Small intestine (tissue), 7 donors: ENCODE results near the gene PFDN1. TPM values are rescaled to one million over a fixed set of nuclear protein-coding genes. Genes with fewer than 3 reads are reported as not detected.

ENCODE experiments used
- DNase-seq, 2 donors: peaks; one replicate each; pipeline versions ENCODE4 v3.0.0 to v3.0.0-alpha.2; 2013
- FAIRE-seq: peaks from 2 replicates; lab custom pipeline; 2012; peaks lifted over from hg19 to GRCh38; lab: Jason Lieb, UNC
- H3K27ac ChIP-seq, 3 donors: one replicate each; pipeline ENCODE4 v1.5.1; 2013; ENCODE audit warnings: low read length in 2 of 3, mild to moderate bottlenecking in 2 of 3, control low read depth in 1 of 3, inconsistent platforms in 1 of 3, low read depth in 1 of 3, moderate library complexity in 1 of 3
- H3K27me3 ChIP-seq, 3 donors: one replicate each; pipeline ENCODE4 v1.6.1; 2013; ENCODE audit warnings: low read length in 3 of 3, inconsistent platforms in 1 of 3; ENCODE audit not compliant: control insufficient read depth in 3 of 3, insufficient read depth in 3 of 3
- H3K36me3 ChIP-seq, 3 donors: one replicate each; pipeline ENCODE4 v1.6.1; 2013; ENCODE audit warnings: low read length in 3 of 3, inconsistent platforms in 1 of 3, low read depth in 1 of 3, mild to moderate bottlenecking in 1 of 3, moderate library complexity in 1 of 3; ENCODE audit not compliant: control insufficient read depth in 3 of 3, insufficient read depth in 2 of 3
- H3K4me1 ChIP-seq, 3 donors: one replicate each; pipeline ENCODE4 v1.6.1; 2013; ENCODE audit warnings: low read length in 2 of 3, inconsistent platforms in 1 of 3, low read depth in 1 of 3, mild to moderate bottlenecking in 1 of 3, moderate library complexity in 1 of 3; ENCODE audit not compliant: control insufficient read depth in 3 of 3, insufficient read depth in 2 of 3
- H3K4me3 ChIP-seq, 3 donors: one replicate each; pipeline ENCODE4 v1.5.1; 2013; ENCODE audit warnings: low read length in 3 of 3, control low read depth in 1 of 3, inconsistent platforms in 1 of 3, low read depth in 1 of 3, mild to moderate bottlenecking in 1 of 3, moderate library complexity in 1 of 3
- H3K9me3 ChIP-seq, 2 donors: one replicate each; pipeline ENCODE4 v1.6.1; 2013; ENCODE audit warnings: low read depth in 1 of 2, low read length in 1 of 2; ENCODE audit not compliant: control insufficient read depth in 2 of 2, insufficient read depth in 1 of 2
- WGBS, 3 donors: extraction: QIAGEN DNeasy Blood & Tissue Kit; methylation state at CpG; one replicate each; pipeline ENCODE4 v1.1.7; 2013; 5-methylcytosine and 5-hydroxymethylcytosine counted together
- polyA plus RNA-seq, 4 donors: library from polyadenylated mRNA; stranded (reverse) in 3 of 4; unstranded in 1 of 4; fragments of 200-250 nt in 3 of 4; fragments of 120-200 nt in 1 of 4; gene quantifications; one replicate each; pipeline versions ENCODE4 v1.2.1 to v1.2.3, GENCODE V29; 2013
- donor health status: healthy with polysubstance abuse.
- donor health status: control.
- donor health status: control.
- donor health status: Bipolar disorder and iron deficiency.
- donor health status: healthy.

Gene PFDN1
- polyA plus RNA-seq, 4 donors, result 53.8 to 73.1 (median 66.8) TPM

GRCh38 chr5:140250386-140250785 lies 52.5 kb downstream of the PFDN1 start:
- no peak for FAIRE-seq
- DNase-seq, result peak; percentile 52 to 67
- peaks cover 4 to 12% (median 10%) of the 10 kb centered on the region in 3 donors for H3K4me1 ChIP-seq
- WGBS, 3 donors, result 39 to 66% (median 61%) methylated on average over 6 of the region's 6 CpGs
- H3K27ac ChIP-seq, result peak overlapping the region in 2 of 3 donors; percentile 11 to 27
- H3K27me3 ChIP-seq, result no peaks in the 10 kb centered on the region
- peaks cover 3 to 64% (median 7%) of the 10 kb centered on the region in 3 donors for H3K36me3 ChIP-seq
- no peak overlapping the region for H3K4me3 ChIP-seq
- no peaks in the 10 kb centered on the region for H3K9me3 ChIP-seq

DNA sequence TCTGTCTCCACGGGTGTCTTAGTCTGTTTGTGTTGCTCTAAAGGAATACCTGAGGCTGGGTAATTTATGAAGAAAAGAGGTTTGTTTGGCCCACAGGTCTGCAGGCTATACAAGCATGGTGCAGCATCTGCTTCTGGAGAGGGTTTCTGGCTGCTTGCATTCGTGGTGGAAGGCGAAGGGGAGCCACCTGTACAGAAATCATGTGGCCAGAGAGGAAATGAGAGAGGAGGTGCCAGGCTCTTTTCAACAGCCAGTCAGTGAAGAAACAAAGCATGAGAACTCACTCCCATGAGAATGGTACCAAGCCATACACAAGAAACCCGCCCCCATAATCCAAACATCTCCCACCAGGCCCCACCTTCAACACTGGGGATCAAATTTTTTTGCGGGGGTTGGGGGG lies 53.4 kb downstream of the PFDN1 start:
- Histone ChIP-seq H3K9me3 (no peaks in the 10 kb centered on the region), H3K4me3 (no peak overlapping the region), H3K27me3 (no peaks in the 10 kb centered on the region), H3K4me1 (peaks cover 1 to 15% (median 10%) of the 10 kb centered on the region in 3 donors), H3K27ac (no peak overlapping the region), H3K36me3 (peaks cover 3 to 72% (median 11%) of the 10 kb centered on the region in 3 donors)
- no peak for FAIRE-seq
- DNase-seq, result no peak
- 77 to 79% (median 78%) methylated on average over 5 of the region's 5 CpGs for WGBS, 3 donors

DNA sequence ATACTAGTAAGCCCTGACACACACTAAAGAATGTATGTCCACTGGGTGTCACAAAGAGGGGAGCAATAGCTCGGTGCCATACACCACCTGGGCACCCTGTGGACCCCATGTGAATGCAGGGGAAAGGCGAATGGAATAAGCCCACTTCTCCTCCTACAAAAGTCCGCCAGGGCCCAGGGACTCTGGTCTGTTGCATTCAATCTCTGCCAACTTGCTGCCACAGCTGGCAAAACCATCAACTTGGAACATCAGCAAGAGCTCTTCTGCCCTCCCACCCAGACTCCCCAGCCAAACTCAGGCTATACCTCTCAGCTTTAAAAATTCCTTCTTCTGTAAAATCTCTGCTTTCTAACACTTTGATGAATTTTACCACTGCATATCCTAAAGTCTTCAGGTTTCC lies 54.5 kb downstream of the PFDN1 start:
- Histone ChIP-seq H3K27me3 (no peaks in the 10 kb centered on the region), H3K36me3 (peaks cover 3 to 77% (median 11%) of the 10 kb centered on the region in 3 donors), H3K4me3 (no peak overlapping the region), H3K27ac (no peak overlapping the region), H3K4me1 (peaks cover 0 to 15% (median 4%) of the 10 kb centered on the region in 3 donors), H3K9me3 (no peaks in the 10 kb centered on the region)
- WGBS, 3 donors, result 97 to 98% (median 97%) methylated on average over 3 of the region's 3 CpGs
- no peak for FAIRE-seq
- DNase-seq, result no peak

DNA sequence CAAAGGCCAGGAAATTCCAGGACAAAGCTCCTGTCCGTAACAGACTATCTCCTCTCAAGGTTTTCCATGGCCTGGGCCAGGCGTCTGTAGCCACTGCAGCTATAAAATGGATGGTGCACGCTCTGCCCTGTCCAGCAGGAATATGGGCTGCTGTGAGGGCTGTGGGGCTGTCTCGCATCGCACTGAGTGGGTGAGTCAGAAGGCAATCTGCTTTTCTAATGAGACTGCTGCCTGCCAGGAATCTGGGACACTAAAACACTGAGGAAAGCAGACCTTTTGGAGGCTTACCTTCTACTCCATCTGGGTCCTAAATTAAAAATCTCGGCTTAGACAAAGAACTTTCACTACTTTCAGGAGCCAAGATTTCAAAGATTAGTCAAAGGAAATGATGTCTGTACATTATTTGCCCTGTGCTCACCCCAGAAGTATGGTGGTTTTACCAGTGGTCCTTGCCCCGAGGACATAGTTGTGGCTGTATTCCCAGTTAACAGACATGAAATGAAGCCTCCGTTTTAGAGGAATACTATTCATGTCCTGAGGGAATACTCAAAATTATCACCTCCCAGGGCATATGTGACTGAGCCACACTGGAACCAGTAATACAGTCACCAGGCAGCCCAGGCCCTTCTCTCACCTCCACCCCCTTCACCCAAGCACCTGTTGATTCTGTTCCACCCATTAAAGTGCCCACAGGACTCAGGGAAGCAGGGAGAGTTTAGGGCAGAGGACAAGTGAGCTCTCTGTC lies 56.4 kb downstream of the PFDN1 start:
- H3K36me3 ChIP-seq, result peaks cover 3 to 71% (median 11%) of the 10 kb centered on the region in 3 donors
- no peaks in the 10 kb centered on the region for H3K9me3 ChIP-seq
- 59 to 71% (median 60%) methylated on average over 8 of the region's 8 CpGs for WGBS, 3 donors
- H3K4me1 ChIP-seq, result peaks cover 0 to 34% (median 5%) of the 10 kb centered on the region in 3 donors
- no peaks in the 10 kb centered on the region for H3K27me3 ChIP-seq
- no peak overlapping the region for H3K4me3 ChIP-seq
- no peak overlapping the region for H3K27ac ChIP-seq
- FAIRE-seq (no peak), DNase-seq (no peak)

DNA sequence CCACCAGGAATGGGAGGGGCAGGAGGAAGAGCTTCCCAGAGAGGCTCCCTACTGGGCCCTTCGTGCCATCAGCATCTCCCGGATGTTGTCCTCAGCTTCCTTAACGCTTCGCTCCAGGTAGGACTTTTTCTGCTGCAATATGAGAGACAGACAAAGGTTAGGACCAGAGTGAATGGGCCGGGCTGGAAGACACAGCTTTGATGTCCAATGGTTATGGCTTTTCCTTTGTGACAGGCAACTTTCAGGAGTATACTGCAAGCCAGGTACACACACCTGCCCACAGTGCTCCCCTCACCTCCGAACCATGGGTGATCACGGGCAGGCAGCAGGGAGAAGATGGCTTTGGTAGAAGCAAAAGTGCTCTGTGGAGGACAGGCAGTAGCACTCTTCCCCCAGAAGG lies 57.0 kb downstream of the PFDN1 start:
- FAIRE-seq (no peak), DNase-seq (no peak)
- Histone ChIP-seq H3K27me3 (no peaks in the 10 kb centered on the region), H3K36me3 (peaks cover 3 to 66% (median 11%) of the 10 kb centered on the region in 3 donors), H3K4me1 (peaks cover 3 to 40% (median 5%) of the 10 kb centered on the region in 3 donors), H3K9me3 (no peaks in the 10 kb centered on the region), H3K4me3 (no peak overlapping the region), H3K27ac (peak overlapping the region in 1 of 3 donors; percentile 1)
- 86 to 93% (median 89%) methylated on average over 7 of the region's 7 CpGs for WGBS, 3 donors

DNA sequence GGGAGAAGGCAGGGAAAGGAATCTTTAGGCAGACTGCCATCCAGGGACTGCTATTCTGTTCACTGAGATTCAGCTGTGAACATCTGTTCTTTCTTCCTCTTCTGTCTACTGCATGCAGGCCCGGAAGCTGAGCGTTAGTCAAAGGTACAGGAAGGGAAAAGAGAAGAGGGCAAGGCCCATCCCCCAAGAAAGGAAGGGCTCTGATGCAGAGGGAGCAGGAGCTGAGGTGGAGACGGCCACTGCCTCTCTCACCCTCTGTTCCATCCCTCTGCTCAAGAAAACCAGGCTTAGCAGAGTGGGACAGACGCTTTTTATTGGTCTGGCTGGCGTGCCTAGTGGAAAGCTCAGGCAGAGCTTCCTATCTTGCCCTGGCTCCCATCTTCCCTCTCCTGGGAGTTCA lies 57.6 kb downstream of the PFDN1 start:
- Histone ChIP-seq H3K4me3 (no peak overlapping the region), H3K36me3 (peaks cover 3 to 64% (median 11%) of the 10 kb centered on the region in 3 donors), H3K27ac (no peak overlapping the region), H3K4me1 (peaks cover 4 to 46% (median 8%) of the 10 kb centered on the region in 3 donors), H3K27me3 (no peaks in the 10 kb centered on the region), H3K9me3 (no peaks in the 10 kb centered on the region)
- FAIRE-seq, result no peak
- no peak for DNase-seq
- 67 to 83% (median 78%) methylated on average over 4 to 5 of the region's 5 CpGs for WGBS, 3 donors

- FAIRE-seq (no peak), DNase-seq (peak; percentile 86 to 95)
- Histone ChIP-seq H3K9me3 (no peaks in the 10 kb centered on the region), H3K27ac (no peak overlapping the region), H3K4me1 (peaks cover 6 to 47% (median 8%) of the 10 kb centered on the region in 3 donors), H3K36me3 (peaks cover 3 to 57% (median 11%) of the 10 kb centered on the region in 3 donors), H3K4me3 (no peak overlapping the region), H3K27me3 (no peaks in the 10 kb centered on the region)
- WGBS, 3 donors, result 11 to 14% (median 13%) methylated on average over 14 of the region's 14 CpGs
Measured at GRCh38 chr5:140244525-140245025, 58.3 kb downstream of the PFDN1 start.

GRCh38 chr5:140243706-140244250 lies 59.1 kb downstream of the PFDN1 start:
- H3K9me3 ChIP-seq, result no peaks in the 10 kb centered on the region
- peaks cover 6 to 47% (median 8%) of the 10 kb centered on the region in 3 donors for H3K4me1 ChIP-seq
- H3K4me3 ChIP-seq, result no peak overlapping the region
- DNase-seq (no peak), FAIRE-seq (no peak)
- H3K27me3 ChIP-seq, result no peaks in the 10 kb centered on the region
- peak overlapping the region in 1 of 3 donors; percentile 89 for H3K27ac ChIP-seq
- 26 to 61% (median 39%) methylated on average over 4 of the region's 4 CpGs for WGBS, 3 donors
- peaks cover 0 to 60% (median 11%) of the 10 kb centered on the region in 3 donors for H3K36me3 ChIP-seq
